ENCODE measurements around the gene PRKAR2B. TPM values are rescaled to one million over a fixed set of nuclear protein-coding genes. Genes with fewer than 3 reads are reported as not detected.

The PRKAR2B gene
- 0.44 and 1.8 TPM in 2 replicates for total RNA-seq (2012; rRNA removed)

DNA sequence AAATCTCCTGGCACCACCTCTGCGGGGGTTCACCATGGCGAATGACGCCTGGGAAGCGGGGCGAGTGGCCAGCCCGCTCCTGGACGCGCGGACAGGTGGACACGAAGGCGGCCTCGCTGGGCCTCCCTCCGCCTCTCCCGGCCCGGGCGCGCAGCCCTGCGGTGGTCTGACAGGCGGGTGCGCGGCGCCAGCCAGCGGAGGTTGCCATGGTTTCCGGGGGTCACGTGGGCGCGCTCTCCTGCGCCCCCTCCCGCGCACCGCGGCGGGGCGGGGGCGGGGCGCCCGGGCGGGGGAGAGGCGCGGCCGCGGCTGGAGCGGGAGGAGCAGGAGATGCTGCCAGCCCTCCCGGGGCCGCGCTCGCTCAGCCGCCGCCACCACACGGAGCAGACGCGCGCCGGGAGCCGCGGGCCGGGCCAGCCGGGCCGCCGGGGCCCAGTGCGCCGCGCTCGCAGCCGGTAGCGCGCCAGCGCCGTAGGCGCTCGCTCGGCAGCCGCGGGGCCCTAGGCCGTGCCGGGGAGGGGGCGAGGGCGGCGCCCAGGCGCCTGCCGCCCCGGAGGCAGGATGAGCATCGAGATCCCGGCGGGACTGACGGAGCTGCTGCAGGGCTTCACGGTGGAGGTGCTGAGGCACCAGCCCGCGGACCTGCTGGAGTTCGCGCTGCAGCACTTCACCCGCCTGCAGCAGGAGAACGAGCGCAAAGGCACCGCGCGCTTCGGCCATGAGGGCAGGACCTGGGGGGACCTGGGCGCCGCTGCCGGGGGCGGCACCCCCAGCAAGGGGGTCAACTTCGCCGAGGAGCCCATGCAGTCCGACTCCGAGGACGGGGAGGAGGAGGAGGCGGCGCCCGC lies at the start of gene PRKAR2B:
Gene PRKAR2B (plus strand): TSS at position 359 of the 848 bp plus-strand sequence. CDS start 203 bp downstream, at position 562.
- Histone ChIP-seq H3K27me3 (ENCODE audit: control insufficient read depth, insufficient read depth, low read length) (no peaks in the 10 kb centered on the region), H3K36me3 (ENCODE audit: insufficient read depth, low read length) (no peaks in the 10 kb centered on the region), H3K9ac (ENCODE audit: low read depth, low read length) (peak within 1 kb of the TSS; percentile 39)

GRCh38 chr7:106994833-106995232 lies 49.7 kb upstream of the PRKAR2B start:
- Histone ChIP-seq H3K36me3 (ENCODE audit: insufficient read depth, low read length) (no peaks in the 10 kb centered on the region), H3K4me2 (ENCODE audit: low read length) (no peak overlapping the region), H3K4me3 (ENCODE audit: low read length) (no peak overlapping the region), H3K9ac (ENCODE audit: low read depth, low read length) (no peak overlapping the region), H3K4me1 (ENCODE audit: control insufficient read depth, insufficient read depth, low read length) (no peaks in the 10 kb centered on the region), H3K9me3 (replicated peaks; ENCODE audit: low read length) (no peaks in the 10 kb centered on the region), H3K27me3 (ENCODE audit: control insufficient read depth, insufficient read depth, low read length) (peaks cover 10% of the 10 kb centered on the region)

More for the DNA sequence above, at the start of gene PRKAR2B:
- H3K9me3 ChIP-seq (replicated peaks; ENCODE audit: low read length): no peaks in the 10 kb centered on the region
- peaks cover 23% of the 10 kb centered on the region for H3K4me1 ChIP-seq (ENCODE audit: control insufficient read depth, insufficient read depth, low read length)
- H3K4me2 ChIP-seq (ENCODE audit: low read length): peak within 1 kb of the TSS; percentile 94
- H3K4me3 ChIP-seq (ENCODE audit: low read length): peak within 1 kb of the TSS; percentile 79

GRCh38 chr7:106997487-106998271 lies 46.8 kb upstream of the PRKAR2B start:
- H3K4me3 ChIP-seq (ENCODE audit: low read length): no peak overlapping the region
- H3K27me3 ChIP-seq (ENCODE audit: control insufficient read depth, insufficient read depth, low read length): peaks cover 6% of the 10 kb centered on the region
- no peaks in the 10 kb centered on the region for H3K4me1 ChIP-seq (ENCODE audit: control insufficient read depth, insufficient read depth, low read length)
- no peaks in the 10 kb centered on the region for H3K9me3 ChIP-seq (replicated peaks; ENCODE audit: low read length)
- no peak overlapping the region for H3K9ac ChIP-seq (ENCODE audit: low read depth, low read length)
- H3K4me2 ChIP-seq (ENCODE audit: low read length): no peak overlapping the region
- H3K36me3 ChIP-seq (ENCODE audit: insufficient read depth, low read length): no peaks in the 10 kb centered on the region

DNA sequence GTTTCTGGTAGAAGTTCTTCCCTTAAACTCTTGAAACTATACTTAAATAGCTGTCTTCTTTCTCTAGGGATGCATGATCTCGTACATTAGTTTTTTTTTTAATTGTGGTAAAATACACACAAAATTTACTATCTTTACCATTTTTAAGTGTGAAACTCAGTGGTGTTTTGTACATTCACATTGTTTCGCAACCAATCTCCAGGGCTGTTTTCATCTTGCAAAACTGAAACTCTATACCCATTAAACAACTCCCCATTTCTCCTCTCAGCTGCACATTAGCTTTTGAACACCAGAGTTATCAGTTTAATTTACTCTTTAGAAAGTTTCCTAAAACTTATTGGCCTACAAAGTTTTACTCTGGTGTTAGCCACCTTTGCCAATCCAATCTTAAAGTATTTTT lies 45.5 kb upstream of the PRKAR2B start:
- no peak overlapping the region for H3K4me2 ChIP-seq (ENCODE audit: low read length)
- no peaks in the 10 kb centered on the region for H3K9me3 ChIP-seq (replicated peaks; ENCODE audit: low read length)
- H3K27me3 ChIP-seq (ENCODE audit: control insufficient read depth, insufficient read depth, low read length): peaks cover 5% of the 10 kb centered on the region
- H3K9ac ChIP-seq (ENCODE audit: low read depth, low read length): no peak overlapping the region
- H3K36me3 ChIP-seq (ENCODE audit: insufficient read depth, low read length): no peaks in the 10 kb centered on the region
- H3K4me1 ChIP-seq (ENCODE audit: control insufficient read depth, insufficient read depth, low read length): no peaks in the 10 kb centered on the region
- no peak overlapping the region for H3K4me3 ChIP-seq (ENCODE audit: low read length)

DNA sequence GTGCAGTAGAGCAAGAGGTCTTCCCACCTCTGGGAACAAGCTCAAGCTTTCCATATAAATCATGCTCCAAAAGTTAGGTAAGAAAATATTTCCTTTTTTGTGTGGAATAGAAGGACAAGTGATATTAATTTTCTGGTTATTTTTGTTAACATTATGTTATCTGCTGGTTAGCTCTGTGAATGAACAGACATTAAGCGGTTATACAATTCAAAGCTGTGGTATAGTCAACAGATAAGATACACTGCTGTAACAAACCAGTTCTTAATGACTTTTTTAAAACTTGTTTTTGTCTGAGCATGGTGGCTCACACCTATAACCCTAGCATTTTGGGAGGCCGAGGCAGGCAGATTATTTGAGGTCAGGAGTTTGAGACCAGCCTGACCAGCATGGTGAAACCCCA lies 43.0 kb upstream of the PRKAR2B start:
- no peak overlapping the region for H3K9ac ChIP-seq (ENCODE audit: low read depth, low read length)
- H3K4me3 ChIP-seq (ENCODE audit: low read length): no peak overlapping the region
- H3K4me1 ChIP-seq (ENCODE audit: control insufficient read depth, insufficient read depth, low read length): no peaks in the 10 kb centered on the region
- no peaks in the 10 kb centered on the region for H3K9me3 ChIP-seq (replicated peaks; ENCODE audit: low read length)
- peaks cover 3% of the 10 kb centered on the region for H3K27me3 ChIP-seq (ENCODE audit: control insufficient read depth, insufficient read depth, low read length)
- H3K4me2 ChIP-seq (ENCODE audit: low read length): no peak overlapping the region
- no peaks in the 10 kb centered on the region for H3K36me3 ChIP-seq (ENCODE audit: insufficient read depth, low read length)

GRCh38 chr7:107002126-107002525 lies 42.4 kb upstream of the PRKAR2B start:
- Histone ChIP-seq H3K4me1 (ENCODE audit: control insufficient read depth, insufficient read depth, low read length) (no peaks in the 10 kb centered on the region), H3K27me3 (ENCODE audit: control insufficient read depth, insufficient read depth, low read length) (peaks cover 3% of the 10 kb centered on the region), H3K4me2 (ENCODE audit: low read length) (no peak overlapping the region), H3K9me3 (replicated peaks; ENCODE audit: low read length) (no peaks in the 10 kb centered on the region), H3K36me3 (ENCODE audit: insufficient read depth, low read length) (no peaks in the 10 kb centered on the region), H3K9ac (ENCODE audit: low read depth, low read length) (no peak overlapping the region), H3K4me3 (ENCODE audit: low read length) (no peak overlapping the region)

- H3K36me3 ChIP-seq (ENCODE audit: insufficient read depth, low read length): no peaks in the 10 kb centered on the region
- peaks cover 3% of the 10 kb centered on the region for H3K27me3 ChIP-seq (ENCODE audit: control insufficient read depth, insufficient read depth, low read length)
- H3K4me2 ChIP-seq (ENCODE audit: low read length): no peak overlapping the region
- no peaks in the 10 kb centered on the region for H3K4me1 ChIP-seq (ENCODE audit: control insufficient read depth, insufficient read depth, low read length)
- no peaks in the 10 kb centered on the region for H3K9me3 ChIP-seq (replicated peaks; ENCODE audit: low read length)
- H3K4me3 ChIP-seq (ENCODE audit: low read length): no peak overlapping the region
- H3K9ac ChIP-seq (ENCODE audit: low read depth, low read length): no peak overlapping the region
Observed at GRCh38 chr7:107002529-107002998, 41.9 kb upstream of the PRKAR2B start.

DNA sequence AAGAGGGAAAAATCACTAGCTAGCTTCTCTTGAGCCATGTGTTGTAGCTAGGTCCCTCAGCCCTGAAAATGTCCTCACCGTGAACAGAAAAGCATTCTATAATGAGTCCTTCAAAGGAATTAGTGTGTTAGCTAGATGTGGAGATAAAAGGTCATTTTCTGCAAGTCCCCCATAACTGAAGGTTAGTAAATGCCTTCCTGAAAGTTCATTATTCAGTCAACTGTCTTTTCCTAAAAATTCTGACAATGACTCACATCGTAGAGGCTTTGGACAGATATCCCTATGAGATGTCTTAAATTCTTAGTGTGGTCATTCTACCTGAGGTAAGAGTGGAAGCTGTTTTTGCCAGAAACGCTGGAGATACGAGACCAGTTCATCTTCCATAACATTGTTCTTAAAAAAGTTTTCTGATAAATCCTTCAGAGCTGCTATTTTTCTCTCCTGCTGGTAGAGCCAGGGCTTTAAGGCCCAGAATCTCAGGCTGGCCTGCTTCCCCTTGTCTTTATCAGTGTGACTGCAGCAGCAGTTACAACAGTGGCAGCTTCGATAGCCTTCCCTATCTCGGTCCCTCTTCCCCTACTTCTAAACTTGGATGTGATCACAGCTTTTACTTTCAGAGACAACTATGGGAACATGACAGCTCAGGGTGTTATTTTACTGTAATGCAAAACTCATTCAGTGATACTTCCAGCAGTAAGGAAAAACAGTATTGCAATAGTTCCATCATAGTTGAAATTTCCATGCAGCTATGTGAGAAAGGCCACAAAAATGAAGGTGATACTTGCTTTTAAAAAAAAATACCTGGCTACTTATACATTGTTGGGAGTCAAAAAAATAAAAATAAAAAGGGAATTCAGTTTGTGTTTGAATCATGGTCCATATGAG lies 37.3 kb upstream of the PRKAR2B start:
- H3K4me3 ChIP-seq (ENCODE audit: low read length): no peak overlapping the region
- H3K9me3 ChIP-seq (replicated peaks; ENCODE audit: low read length): no peaks in the 10 kb centered on the region
- no peaks in the 10 kb centered on the region for H3K27me3 ChIP-seq (ENCODE audit: control insufficient read depth, insufficient read depth, low read length)
- no peak overlapping the region for H3K9ac ChIP-seq (ENCODE audit: low read depth, low read length)
- H3K36me3 ChIP-seq (ENCODE audit: insufficient read depth, low read length): no peaks in the 10 kb centered on the region
- H3K4me2 ChIP-seq (ENCODE audit: low read length): no peak overlapping the region
- no peaks in the 10 kb centered on the region for H3K4me1 ChIP-seq (ENCODE audit: control insufficient read depth, insufficient read depth, low read length)

DNA sequence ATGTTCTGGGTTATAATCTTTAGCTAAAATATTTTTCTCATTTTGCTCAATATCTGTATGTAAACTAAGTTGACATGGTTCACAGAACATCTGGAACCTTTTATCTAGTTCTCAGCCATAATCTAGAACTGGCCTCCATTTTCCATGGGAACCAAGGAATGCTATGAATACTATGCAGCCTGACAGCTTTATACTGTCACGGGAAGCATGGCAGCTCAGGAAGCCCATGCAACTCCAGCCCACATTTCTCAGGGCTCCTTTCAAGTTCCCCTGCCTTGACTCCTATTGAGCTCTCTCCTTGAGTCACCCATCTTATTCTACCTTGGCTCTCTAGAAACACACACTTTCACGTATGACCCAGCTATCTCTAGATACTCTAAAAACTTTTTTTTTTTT lies 36.6 kb upstream of the PRKAR2B start:
- Histone ChIP-seq H3K4me2 (ENCODE audit: low read length) (no peak overlapping the region), H3K36me3 (ENCODE audit: insufficient read depth, low read length) (no peaks in the 10 kb centered on the region), H3K9me3 (replicated peaks; ENCODE audit: low read length) (no peaks in the 10 kb centered on the region), H3K9ac (ENCODE audit: low read depth, low read length) (no peak overlapping the region), H3K27me3 (ENCODE audit: control insufficient read depth, insufficient read depth, low read length) (no peaks in the 10 kb centered on the region), H3K4me1 (ENCODE audit: control insufficient read depth, insufficient read depth, low read length) (no peaks in the 10 kb centered on the region), H3K4me3 (ENCODE audit: low read length) (no peak overlapping the region)

GRCh38 chr7:107009846-107010203 lies 34.7 kb upstream of the PRKAR2B start:
- H3K27me3 ChIP-seq (ENCODE audit: control insufficient read depth, insufficient read depth, low read length): no peaks in the 10 kb centered on the region
- no peaks in the 10 kb centered on the region for H3K9me3 ChIP-seq (replicated peaks; ENCODE audit: low read length)
- no peaks in the 10 kb centered on the region for H3K36me3 ChIP-seq (ENCODE audit: insufficient read depth, low read length)
- H3K4me1 ChIP-seq (ENCODE audit: control insufficient read depth, insufficient read depth, low read length): no peaks in the 10 kb centered on the region
- H3K4me3 ChIP-seq (ENCODE audit: low read length): no peak overlapping the region
- no peak overlapping the region for H3K4me2 ChIP-seq (ENCODE audit: low read length)
- no peak overlapping the region for H3K9ac ChIP-seq (ENCODE audit: low read depth, low read length)

DNA sequence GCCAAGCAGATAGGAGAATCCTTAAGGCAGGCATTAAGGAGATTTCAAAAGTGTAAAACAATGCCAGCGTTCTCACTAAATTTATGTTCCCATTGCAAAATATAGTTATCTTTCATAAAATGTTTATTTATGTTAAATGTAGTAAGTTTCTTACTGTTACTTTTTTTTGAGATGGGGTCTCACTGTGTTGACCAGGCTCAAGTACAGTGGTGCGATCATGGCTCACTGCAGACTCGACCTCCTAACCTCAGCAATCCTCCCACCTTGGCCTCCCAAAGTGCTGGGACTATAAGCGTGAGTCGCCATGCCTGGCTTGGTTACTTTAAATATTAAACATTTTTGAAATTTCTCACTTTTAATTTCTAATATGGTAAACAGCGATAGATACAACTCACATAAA lies 31.8 kb upstream of the PRKAR2B start:
- H3K36me3 ChIP-seq (ENCODE audit: insufficient read depth, low read length): no peaks in the 10 kb centered on the region
- H3K9me3 ChIP-seq (replicated peaks; ENCODE audit: low read length): no peaks in the 10 kb centered on the region
- H3K4me2 ChIP-seq (ENCODE audit: low read length): no peak overlapping the region
- H3K4me3 ChIP-seq (ENCODE audit: low read length): no peak overlapping the region
- no peaks in the 10 kb centered on the region for H3K27me3 ChIP-seq (ENCODE audit: control insufficient read depth, insufficient read depth, low read length)
- H3K4me1 ChIP-seq (ENCODE audit: control insufficient read depth, insufficient read depth, low read length): no peaks in the 10 kb centered on the region
- H3K9ac ChIP-seq (ENCODE audit: low read depth, low read length): no peak overlapping the region
